ENCODE data around the gene TRIM66.
"Not testable (repeated sequence)": the region's sequence is repeated elsewhere in the genome, so short reads cannot be mapped to it uniquely, and the experiment has no call there.

TRIM66 gene

DNA sequence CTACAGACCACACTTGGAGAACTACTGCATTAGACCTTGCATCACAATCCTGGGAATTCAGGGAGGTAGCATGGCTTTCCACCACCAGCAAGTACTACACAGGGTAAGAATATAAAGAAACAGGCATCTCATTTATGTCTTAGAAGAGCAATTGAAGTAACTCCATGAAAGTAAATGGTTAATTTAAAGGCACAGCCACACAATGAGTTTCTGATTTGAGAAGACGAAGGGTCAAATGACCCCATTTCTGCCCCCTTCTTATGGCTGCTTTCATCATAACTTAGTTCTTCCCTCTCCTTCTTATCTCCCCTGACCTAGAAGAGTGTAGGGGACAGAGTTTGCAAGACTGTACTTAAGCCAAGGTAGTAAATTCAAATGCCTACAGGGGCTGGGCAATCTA lies 6.0 kb downstream of the TRIM66 start:
- intact Hi-C loops (cut with DNase I): no loop called here
- DNase-seq: no peak

GRCh38 chr11:8674859-8675258 lies 7.6 kb downstream of the TRIM66 start:
- intact Hi-C loops (cut with DNase I): no loop called here
- no peak for DNase-seq

DNA sequence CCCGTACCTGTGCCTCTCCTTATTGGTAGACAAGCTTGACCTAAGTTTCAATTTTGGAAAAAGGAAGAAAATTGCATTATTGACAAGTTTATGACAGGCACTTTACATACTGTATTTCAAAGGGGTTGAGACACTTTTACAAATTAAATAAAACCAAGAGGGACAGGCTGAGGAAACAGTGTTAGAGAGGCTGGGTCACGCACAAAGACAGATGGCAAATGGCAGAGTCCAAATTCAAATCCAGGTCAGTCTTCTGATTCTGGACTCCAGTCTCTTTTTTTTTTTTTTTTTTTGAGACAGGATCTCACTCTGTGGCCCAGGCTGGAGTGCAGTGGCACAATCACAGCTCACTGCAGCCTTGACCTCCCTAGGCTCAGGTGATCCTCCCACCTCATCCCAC lies 10.1 kb downstream of the TRIM66 start:
- intact Hi-C loops (cut with DNase I): no loop called here
- no peak for DNase-seq

GRCh38 chr11:8671651-8672062 lies 10.8 kb downstream of the TRIM66 start:
- intact Hi-C loops (cut with DNase I): no loop called here
- peak in 4 of 42 donors; percentile 12 to 56 (median 28) for DNase-seq

- peak in 28 of 42 donors; percentile 4 to 81 (median 49) for DNase-seq
- intact Hi-C loops (cut with DNase I): no loop called here
Observed at GRCh38 chr11:8671193-8671612, 11.3 kb downstream of the TRIM66 start.

- intact Hi-C loops (cut with DNase I); DNase-seq: not testable (repeated sequence)
Observed at GRCh38 chr11:8670081-8670480, 12.4 kb downstream of the TRIM66 start.

GRCh38 chr11:8665222-8665621 lies 17.2 kb downstream of the TRIM66 start:
- intact Hi-C loops (cut with DNase I): no loop called here
- DNase-seq: no peak

- intact Hi-C loops (cut with DNase I): no loop called here
- no peak for DNase-seq
Observed at GRCh38 chr11:8661001-8661795, 21.3 kb downstream of the TRIM66 start.

DNA sequence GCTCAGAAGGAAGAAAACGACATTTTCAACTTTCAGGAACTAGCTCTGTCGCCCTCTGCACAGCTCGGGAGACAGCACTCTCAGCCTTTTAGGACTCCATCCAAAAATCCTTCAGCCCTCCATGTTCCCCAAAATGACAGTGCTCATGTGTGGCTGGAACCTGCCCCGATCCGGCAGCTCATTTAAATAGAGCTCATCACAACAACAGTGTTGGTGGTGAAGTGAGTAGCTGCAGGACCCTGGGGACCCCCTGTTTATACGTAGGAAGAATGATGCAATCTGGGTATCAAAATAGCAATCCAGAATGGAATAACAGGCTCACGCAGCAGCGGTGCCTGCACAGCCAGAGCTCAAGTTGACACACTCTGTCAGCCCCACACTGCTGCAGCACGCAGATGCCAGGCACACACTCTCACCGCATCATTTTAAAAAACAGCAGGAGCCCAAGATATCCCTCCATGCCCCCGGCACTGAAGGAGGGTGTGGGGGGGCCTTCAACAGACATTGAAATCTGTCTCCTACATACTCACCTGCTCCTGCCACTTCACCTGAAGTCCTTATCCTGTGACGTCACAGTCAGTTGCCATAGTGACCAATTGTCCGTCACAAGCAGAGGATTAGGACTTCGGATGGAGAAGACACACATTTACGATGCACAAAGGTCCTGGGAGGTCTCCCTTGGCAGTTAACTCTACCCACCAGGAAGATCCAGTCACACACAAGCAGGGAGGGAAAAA lies 24.0 kb downstream of the TRIM66 start:
- intact Hi-C loops (cut with DNase I): no loop called here
- DNase-seq: peak in 33 of 42 donors; percentile 8 to 77 (median 43)

DNA sequence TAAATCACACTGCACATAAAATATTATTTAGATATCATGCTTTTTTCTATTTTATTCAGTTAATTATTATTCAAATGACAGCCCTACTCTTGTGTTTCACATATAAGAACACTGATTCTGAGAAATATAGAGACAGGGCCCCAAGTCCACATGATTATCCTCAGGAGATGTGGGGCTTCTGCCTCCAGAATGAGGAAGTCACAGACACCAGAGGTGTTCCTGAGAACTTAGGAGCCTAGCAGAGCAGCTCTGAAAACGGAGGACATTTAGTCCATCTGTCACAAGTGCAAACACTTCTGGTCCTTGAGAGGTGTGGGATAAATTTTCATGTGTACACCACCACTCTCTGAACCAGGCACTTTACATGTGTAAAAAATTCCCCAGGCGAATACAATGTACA lies 26.2 kb downstream of the TRIM66 start:
- intact Hi-C loops (cut with DNase I): no loop called here
- no peak for DNase-seq

- no peak for DNase-seq
- intact Hi-C loops (cut with DNase I): no loop called here
Observed at GRCh38 chr11:8654503-8654902, 28.0 kb downstream of the TRIM66 start.

DNA sequence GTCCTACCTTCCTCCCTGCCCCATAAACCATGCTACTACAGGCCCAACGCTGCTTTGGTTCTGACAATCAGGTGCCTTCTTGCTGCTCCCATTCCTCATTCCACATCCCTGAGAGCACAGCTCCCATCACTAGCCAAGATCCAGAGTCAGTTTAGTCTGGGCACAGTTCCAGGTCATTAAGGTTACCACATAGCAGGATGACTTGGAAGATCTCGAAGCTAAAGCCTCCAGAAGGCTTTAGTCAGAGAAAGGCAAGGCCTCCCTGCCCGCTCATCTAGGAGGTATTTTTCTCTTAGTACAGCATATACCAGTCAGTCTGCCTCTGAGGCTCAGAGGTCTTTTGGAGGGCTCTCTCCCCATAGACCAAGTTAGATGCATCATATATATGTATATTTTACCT lies 30.3 kb downstream of the TRIM66 start:
- intact Hi-C loops (cut with DNase I): no loop called here
- no peak for DNase-seq

DNA sequence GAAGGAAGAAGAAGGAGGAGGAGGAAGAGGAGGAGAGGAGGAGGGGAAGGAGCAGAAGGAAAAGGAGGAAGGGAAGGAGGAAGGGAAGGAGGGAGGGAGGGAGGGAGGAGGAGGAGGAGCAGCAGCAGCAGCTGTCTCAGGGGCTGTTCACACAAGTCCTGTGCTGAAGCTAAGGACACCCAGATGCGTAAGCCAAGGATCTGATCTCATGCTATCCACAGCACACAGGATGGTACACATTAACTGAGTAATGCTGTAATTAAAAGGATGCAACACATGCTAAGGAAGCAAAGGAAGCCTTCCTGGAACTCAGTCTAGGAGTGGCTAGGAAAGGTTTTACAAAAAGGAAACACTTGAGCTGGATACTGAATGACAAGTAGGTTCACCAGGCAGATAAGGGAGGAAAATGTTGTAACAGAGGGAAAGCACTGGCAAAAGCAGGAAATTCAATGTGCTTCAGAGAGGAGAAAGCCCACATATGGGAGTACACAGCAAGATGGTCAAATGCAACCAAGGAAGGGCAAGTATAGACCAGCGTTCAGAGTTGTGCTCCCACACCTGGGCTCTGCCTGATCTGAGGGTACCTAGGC lies 32.0 kb downstream of the TRIM66 start:
- intact Hi-C loops (cut with DNase I): no loop called here
- DNase-seq: no peak

- intact Hi-C loops (cut with DNase I): no loop called here
- peak in 8 of 42 donors; percentile 7 to 54 (median 26) for DNase-seq
Observed at GRCh38 chr11:8649361-8649760, 33.1 kb downstream of the TRIM66 start.

GRCh38 chr11:8646873-8647272 lies 35.6 kb downstream of the TRIM66 start:
- intact Hi-C loops (cut with DNase I): no loop called here
- DNase-seq: no peak

DNA sequence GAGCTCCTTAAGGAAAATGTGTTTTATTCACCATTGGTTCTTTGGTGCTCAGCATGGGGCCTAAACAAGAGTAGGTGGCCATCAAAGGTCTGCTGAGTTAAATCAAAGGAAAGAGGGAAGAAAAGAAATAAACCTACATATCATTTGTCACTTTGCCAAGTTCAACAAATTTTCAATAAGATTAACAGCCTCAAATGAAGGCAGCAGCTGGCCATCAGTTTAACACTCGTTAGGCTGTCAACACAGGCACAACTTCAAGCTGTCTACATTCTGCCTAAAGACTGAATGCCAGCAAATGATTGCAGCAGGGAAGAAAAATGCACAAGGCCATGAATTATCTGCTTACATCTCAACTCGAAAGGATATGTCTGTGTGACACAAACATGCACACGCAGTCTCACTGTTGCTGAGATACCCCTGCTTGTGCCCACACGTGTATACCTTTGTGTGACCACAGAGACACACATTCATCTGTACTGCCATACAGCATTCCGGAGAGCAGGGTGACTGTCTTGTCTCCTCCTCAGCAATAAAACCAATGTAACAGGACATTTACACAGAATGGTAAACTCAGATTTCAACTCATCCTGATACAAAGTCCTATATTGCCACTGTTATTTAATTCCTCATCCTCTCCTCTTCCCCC lies 40.1 kb downstream of the TRIM66 start:
- intact Hi-C loops (cut with DNase I): no loop called here
- no peak for DNase-seq

GRCh38 chr11:8641332-8641731 lies 41.1 kb downstream of the TRIM66 start:
- intact Hi-C loops (cut with DNase I): no loop called here
- no peak for DNase-seq

GRCh38 chr11:8640267-8640906 lies 42.1 kb downstream of the TRIM66 start:
- intact Hi-C loops (cut with DNase I): no loop called here

GRCh38 chr11:8639655-8640054 lies 42.8 kb downstream of the TRIM66 start:
- no peak for DNase-seq
- intact Hi-C loops (cut with DNase I): no loop called here

More at GRCh38 chr11:8640267-8640906, 42.1 kb downstream of the TRIM66 start:
- no peak for DNase-seq

Data from head of caudate nucleus (tissue), 42 donors.